GM12878 (cell line): ENCODE results near the gene RHEBL1. TPM values are rescaled to one million over a fixed set of nuclear protein-coding genes. Genes with fewer than 3 reads are reported as not detected.

ENCODE experiments used
- ATAC-seq: fragments of 200-7000 bp; cut with Tn5 transposase; 3 replicates; pipeline ENCODE4 v1.9.1; 2020; ENCODE audit warnings: mild to moderate bottlenecking, moderate library complexity
- BruUV-seq: library from RNA; stranded (reverse); fragments of 400-500 nt; replicated peaks from 2 replicates; lab custom pipeline; 2021; lab: Mats Ljungman, UMichigan
- CTCF ChIA-PET: fragments of 300-600 bp; sonication (Branson Sonifier 250); formaldehyde crosslinking; extraction: SDS; loops from one replicate; lab custom pipeline; 2021; ENCODE audit warnings: inconsistent platforms; lab: Yijun Ruan, JAX
- POLR2A ChIA-PET: fragments of 350-600 bp; formaldehyde crosslinking; extraction: SDS; loops from one replicate; lab custom pipeline; 2021; ENCODE audit warnings: inconsistent platforms; lab: Charles Lee
- RAD21 ChIA-PET: fragments of 300-600 bp; sonication (Branson Sonifier 250); formaldehyde crosslinking; loops from one replicate; lab custom pipeline; 2023; ENCODE audit warnings: antibody characterized with exemption; ENCODE audit not compliant: unreplicated experiment; lab: Charles Lee
- SMC1A ChIA-PET: fragments of 300-600 bp; sonication (Branson Sonifier 250); formaldehyde crosslinking; loops from one replicate; lab custom pipeline; 2023; ENCODE audit not compliant: unreplicated experiment, uncharacterized antibody; lab: Charles Lee
- DNase-seq: peaks from one replicate; pipeline ENCODE4 v3.0.0-alpha.2; 2011; ENCODE audit warnings: low read depth, low spot score
- FAIRE-seq: peaks from 3 replicates; lab custom pipeline; 2011; peaks lifted over from hg19 to GRCh38; lab: Jason Lieb, UNC
- H2AFZ ChIP-seq: 2 replicates; pipeline ENCODE4 v1.6.0; 2011; ENCODE audit warnings: low read depth, low read length, control low read depth; ENCODE audit not compliant: control insufficient read depth
- H3K27ac ChIP-seq: 2 replicates; pipeline ENCODE4 v1.5.1; 2011; ENCODE audit warnings: control low read depth; ENCODE audit not compliant: control insufficient read depth, insufficient read depth
- H3K27me3 ChIP-seq, 2 experiments: replicated peaks in 1 of 2; 2 replicates each; pipeline versions ENCODE4 v1.6.0 to v1.6.1; 2011; ENCODE audit warnings: low read length in 1 of 2; ENCODE audit not compliant: control insufficient read depth in 2 of 2, insufficient read depth in 2 of 2
- H3K36me3 ChIP-seq, 2 experiments: 2 replicates each; pipeline ENCODE4 v1.5.1; 2011; ENCODE audit warnings: low read length in 1 of 2; ENCODE audit not compliant: control insufficient read depth in 2 of 2, insufficient read depth in 2 of 2
- H3K4me1 ChIP-seq: 2 replicates; pipeline ENCODE4 v1.6.1; 2011; ENCODE audit warnings: mild to moderate bottlenecking, low read length, moderate library complexity, mixed read lengths; ENCODE audit not compliant: control insufficient read depth, insufficient read depth
- H3K4me2 ChIP-seq: 2 replicates; pipeline ENCODE4 v1.6.0; 2011; ENCODE audit warnings: control low read depth; ENCODE audit not compliant: control insufficient read depth, insufficient read depth
- H3K4me3 ChIP-seq: fragments of 200-600 bp; sonication (generic); 2 replicates; pipeline ENCODE4 v1.5.1; 2016
- H3K79me2 ChIP-seq: 2 replicates; pipeline ENCODE4 v1.6.0; 2011; ENCODE audit warnings: low read length; ENCODE audit not compliant: control insufficient read depth, insufficient read depth
- H3K9ac ChIP-seq: 2 replicates; pipeline ENCODE4 v1.8.0; 2011; ENCODE audit warnings: low read length, control low read depth, mixed read lengths; ENCODE audit not compliant: control insufficient read depth, insufficient read depth
- H3K9me3 ChIP-seq: replicated peaks from 3 replicates; pipeline ENCODE4 v1.5.1; 2011; ENCODE audit warnings: mild to moderate bottlenecking, low read length; ENCODE audit not compliant: control insufficient read depth, insufficient read depth
- H4K20me1 ChIP-seq: 2 replicates; pipeline ENCODE4 v1.6.0; 2011; ENCODE audit not compliant: control insufficient read depth, insufficient read depth
- BCL11A ChIP-seq: IDR thresholded peaks from 2 replicates; pipeline ENCODE4 v1.6.1; 2011; ENCODE audit warnings: low read depth, low read length
- CBFB ChIP-seq: IDR thresholded peaks from 2 replicates; pipeline ENCODE4 v1.6.1; 2016; ENCODE audit warnings: antibody characterized with exemption, low read depth
- CBX3 ChIP-seq: fragments of 200-600 bp; sonication (generic); IDR thresholded peaks from 2 replicates; pipeline ENCODE4 v1.6.1; 2016; ENCODE audit warnings: low read depth, borderline replicate concordance
- E4F1 ChIP-seq: fragments of 450-650 bp; IDR thresholded peaks from 2 replicates; pipeline ENCODE4 v1.6.1; 2018; ENCODE audit warnings: borderline replicate concordance, mild to moderate bottlenecking; ENCODE audit not compliant: partially characterized antibody
- EP300 ChIP-seq, 2 experiments: fragments of 150-350 bp in 1 of 2; IDR thresholded peaks; 2 replicates each; pipeline ENCODE4 v1.6.1; 2011 to 2012; ENCODE audit warnings: low read depth in 2 of 2, low read length in 2 of 2, borderline replicate concordance in 1 of 2, improper control_type of control experiment in 1 of 2, inconsistent platforms in 1 of 2; ENCODE audit not compliant: control insufficient read depth in 1 of 2
- IKZF2 ChIP-seq, 2 experiments: fragments of 450-650 bp; IDR thresholded peaks; 2 replicates each; pipeline ENCODE4 v1.6.1; 2017; ENCODE audit warnings: mild to moderate bottlenecking in 2 of 2, moderate library complexity in 2 of 2
- IRF5 ChIP-seq: fragments of 450-650 bp; IDR thresholded peaks from 2 replicates; pipeline ENCODE4 v1.6.1; 2017; ENCODE audit warnings: borderline replicate concordance
- MYC ChIP-seq: IDR thresholded peaks from 2 replicates; pipeline ENCODE4 v1.6.1; 2011; ENCODE audit warnings: mild to moderate bottlenecking, low read length, moderate library complexity, inconsistent platforms; ENCODE audit not compliant: insufficient read depth, insufficient replicate concordance, insufficient read length, severe bottlenecking
- NBN ChIP-seq: fragments of 450-650 bp; IDR thresholded peaks from 2 replicates; pipeline ENCODE4 v1.6.1; 2016
- NR2F1 ChIP-seq: fragments of 450-650 bp; conservative IDR thresholded peaks from 2 replicates; pipeline ENCODE4 v1.6.1; 2017; ENCODE audit warnings: mild to moderate bottlenecking
- RBBP5 ChIP-seq: fragments of 200-600 bp; sonication (generic); conservative IDR thresholded peaks from 2 replicates; pipeline ENCODE4 v1.6.1; 2016
- RCOR1 ChIP-seq: conservative IDR thresholded peaks from 2 replicates; pipeline ENCODE4 v1.6.1; 2012; ENCODE audit warnings: low read depth, low read length, improper control_type of control experiment
- RELA ChIP-seq: fragments of 450-650 bp; IDR thresholded peaks from 2 replicates; pipeline ENCODE4 v1.8.0; 2014; ENCODE audit warnings: borderline replicate concordance; ENCODE audit not compliant: partially characterized antibody
- ZNF207 ChIP-seq: fragments of 450-650 bp; IDR thresholded peaks from 2 replicates; pipeline ENCODE4 v1.6.1; 2014; ENCODE audit warnings: antibody characterized with exemption, mild to moderate bottlenecking, borderline replicate concordance
- ZNF384 ChIP-seq: IDR thresholded peaks from 2 replicates; pipeline ENCODE4 v1.6.1; 2012; ENCODE audit warnings: low read depth, mild to moderate bottlenecking, low read length, improper control_type of control experiment, borderline replicate concordance
- WGBS: methylation state at CpG from one replicate; pipeline ENCODE4 v1.1.6; 2016; ENCODE audit warnings: low lambda C conversion rate; ENCODE audit not compliant: insufficient replicate concordance, insufficient coverage; ENCODE audit errors: missing lambda C conversion rate; 5-methylcytosine and 5-hydroxymethylcytosine counted together
- in situ Hi-C: fragments of 300-500 bp; cut with MboI; formaldehyde crosslinking; loops from 9 replicates; pipeline ENCODE4 v1.14.3; 2018; ENCODE audit warnings: mixed read lengths
- intact Hi-C: fragments of 100-400 bp; cut with micrococcal nuclease; formaldehyde crosslinking; loops from one replicate; pipeline ENCODE4 v1.14.2; 2022; ENCODE audit not compliant: unreplicated experiment
- polyA plus RNA-seq, 11 experiments: library from polyadenylated mRNA; depleted of rRNA in 4 of 11; unstranded in 6 of 11; stranded (reverse) in 5 of 11; fragments of >200 nt; fragmentation: Nextera tagmentation in 4 of 11; fragmentation: Illumina TruSeq in 1 of 11; extraction: Ambion mirVana in 4 of 11; extraction: Trizol in 1 of 11; gene quantifications; 1 replicate in 1 of 11; 2 replicates in 10 of 11; pipeline versions ENCODE4 v1.2.1 to v1.2.3, GENCODE V29; 2011 to 2016; ENCODE audit warnings: inconsistent platforms in 2 of 11, missing spikeins in 2 of 11, low read depth in 1 of 11
- total RNA-seq, 4 experiments: library from RNA; depleted of rRNA in 3 of 4; stranded (reverse); fragments of >200 nt in 3 of 4; fragmentation: Illumina TruSeq in 1 of 4; extraction: Trizol in 1 of 4; gene quantifications; 2 replicates each; pipeline versions ENCODE4 v1.2.1 to v1.2.3, GENCODE V29; 2013 to 2021

RHEBL1 gene
- total and polyA plus RNA-seq, 10 of the 15 experiments (the other 5 are each of a cell fraction or from before 2014, with no cell fraction given): 5.9 to 18.7 (median 12.0) TPM

GRCh38 chr12:49032679-49033447 lies 36.9 kb downstream of the RHEBL1 start (continued):
- TF ChIP-seq IRF5: no peak
- TF ChIP-seq CBFB: no peak

GRCh38 chr12:49032276-49032675 lies 37.5 kb downstream of the RHEBL1 start:
- intact Hi-C loops: no loop called here
- H4K20me1 ChIP-seq: no peaks in the 10 kb centered on the region
- DNase-seq: no peak
- no peak overlapping the region for H3K27ac ChIP-seq
- ChIA-PET CTCF (no interaction called here), RAD21 (no interaction called here), POLR2A (no interaction called here), SMC1A (no interaction called here)
- in situ Hi-C loops: no loop called here
- no peak overlapping the region for H3K4me2 ChIP-seq
- no peak; the same call in 2 of the 3 replicates for ATAC-seq
- no TSS peak for BruUV-seq
- H3K4me1 ChIP-seq: no peaks in the 10 kb centered on the region
- no peak overlapping the region for H3K9ac ChIP-seq
- peaks cover 28 to 39% of the 10 kb centered on the region in 2 experiments for H3K36me3 ChIP-seq
- no peak for FAIRE-seq
- H2AFZ ChIP-seq: no peak overlapping the region
- no peak overlapping the region for H3K4me3 ChIP-seq
- H3K27me3 ChIP-seq: no peaks in the 10 kb centered on the region
- WGBS: 38% methylated on average over 4 of the region's 4 CpGs
- H3K79me2 ChIP-seq: no peaks in the 10 kb centered on the region
- no peaks in the 10 kb centered on the region for H3K9me3 ChIP-seq
- TF ChIP-seq NBN: no peak
- TF ChIP-seq ZNF384: no peak
- no peak for TF ChIP-seq EP300 (IDR thresholded peaks at IDR 0.05; ENCODE audit: borderline replicate concordance in 1 of 2, control insufficient read depth in 1 of 2, low read depth in 2 of 2, low read length in 2 of 2)
- TF ChIP-seq RCOR1: no peak
- no peak for TF ChIP-seq CBX3
- no peak for TF ChIP-seq E4F1
- TF ChIP-seq RELA: no peak
- no peak for TF ChIP-seq ZNF207
- TF ChIP-seq NR2F1: no peak
- no peak for TF ChIP-seq MYC
- TF ChIP-seq BCL11A: no peak
- TF ChIP-seq RBBP5: no peak
- no peak for TF ChIP-seq IKZF2 (IDR thresholded peaks at IDR 0.05)
